Measurements from ENCODE around the gene XYLT1.

XYLT1 gene

DNA sequence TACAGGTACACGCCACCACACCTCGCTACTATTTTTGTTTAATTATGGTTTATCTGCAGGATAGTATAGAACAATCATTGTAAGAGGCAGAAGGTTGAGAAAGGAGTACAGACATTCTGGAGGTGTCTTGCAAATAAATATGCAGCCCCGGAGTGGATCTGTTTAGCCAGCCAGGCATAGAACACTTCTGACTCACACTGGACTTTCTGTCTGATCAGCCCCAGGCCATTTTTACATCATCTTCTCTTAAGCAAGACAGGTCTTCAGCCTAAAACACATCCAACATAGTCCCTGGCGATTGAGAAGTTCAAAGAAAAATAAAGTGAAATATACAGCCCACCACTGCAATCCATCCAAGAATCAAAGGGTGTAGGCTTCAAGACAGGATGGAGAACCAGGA lies 81.4 kb downstream of the XYLT1 start:
- no peaks in the 10 kb centered on the region for H3K9me3 ChIP-seq (ENCODE audit: severe bottlenecking)
- no peaks in the 10 kb centered on the region for H3K36me3 ChIP-seq (ENCODE audit: low read depth)
- DNase-seq (ENCODE audit: low spot score) (no peak), ATAC-seq (ENCODE audit: low read depth) (peak; percentile 88)
- no peak overlapping the region for H3K27ac ChIP-seq (ENCODE audit: poor library complexity, severe bottlenecking)
- TF ChIP-seq, protein P1, sequence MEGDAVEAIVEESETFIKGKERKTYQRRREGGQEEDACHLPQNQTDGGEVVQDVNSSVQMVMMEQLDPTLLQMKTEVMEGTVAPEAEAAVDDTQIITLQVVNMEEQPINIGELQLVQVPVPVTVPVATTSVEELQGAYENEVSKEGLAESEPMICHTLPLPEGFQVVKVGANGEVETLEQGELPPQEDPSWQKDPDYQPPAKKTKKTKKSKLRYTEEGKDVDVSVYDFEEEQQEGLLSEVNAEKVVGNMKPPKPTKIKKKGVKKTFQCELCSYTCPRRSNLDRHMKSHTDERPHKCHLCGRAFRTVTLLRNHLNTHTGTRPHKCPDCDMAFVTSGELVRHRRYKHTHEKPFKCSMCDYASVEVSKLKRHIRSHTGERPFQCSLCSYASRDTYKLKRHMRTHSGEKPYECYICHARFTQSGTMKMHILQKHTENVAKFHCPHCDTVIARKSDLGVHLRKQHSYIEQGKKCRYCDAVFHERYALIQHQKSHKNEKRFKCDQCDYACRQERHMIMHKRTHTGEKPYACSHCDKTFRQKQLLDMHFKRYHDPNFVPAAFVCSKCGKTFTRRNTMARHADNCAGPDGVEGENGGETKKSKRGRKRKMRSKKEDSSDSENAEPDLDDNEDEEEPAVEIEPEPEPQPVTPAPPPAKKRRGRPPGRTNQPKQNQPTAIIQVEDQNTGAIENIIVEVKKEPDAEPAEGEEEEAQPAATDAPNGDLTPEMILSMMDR (IDR thresholded peaks at IDR 0.05; ENCODE audit: poor library complexity, severe bottlenecking), result no peak
- H3K27me3 ChIP-seq (ENCODE audit: insufficient read depth, poor library complexity, severe bottlenecking), result no peaks in the 10 kb centered on the region
- no peak overlapping the region for H3K4me3 ChIP-seq (ENCODE audit: severe bottlenecking)
- peaks cover 4% of the 10 kb centered on the region for H3K4me1 ChIP-seq (ENCODE audit: insufficient read depth, poor library complexity, severe bottlenecking)

GRCh38 chr16:17387256-17387655 lies 83.5 kb downstream of the XYLT1 start:
- ATAC-seq (ENCODE audit: low read depth) (no peak), DNase-seq (ENCODE audit: low spot score) (no peak)
- Histone ChIP-seq H3K27ac (ENCODE audit: poor library complexity, severe bottlenecking) (no peak overlapping the region), H3K9me3 (ENCODE audit: severe bottlenecking) (no peaks in the 10 kb centered on the region), H3K36me3 (ENCODE audit: low read depth) (no peaks in the 10 kb centered on the region), H3K27me3 (ENCODE audit: insufficient read depth, poor library complexity, severe bottlenecking) (no peaks in the 10 kb centered on the region), H3K4me3 (ENCODE audit: severe bottlenecking) (no peak overlapping the region), H3K4me1 (ENCODE audit: insufficient read depth, poor library complexity, severe bottlenecking) (peaks cover 4% of the 10 kb centered on the region)
- TF ChIP-seq, protein P1 (IDR thresholded peaks at IDR 0.05; ENCODE audit: poor library complexity, severe bottlenecking), result no peak

DNA sequence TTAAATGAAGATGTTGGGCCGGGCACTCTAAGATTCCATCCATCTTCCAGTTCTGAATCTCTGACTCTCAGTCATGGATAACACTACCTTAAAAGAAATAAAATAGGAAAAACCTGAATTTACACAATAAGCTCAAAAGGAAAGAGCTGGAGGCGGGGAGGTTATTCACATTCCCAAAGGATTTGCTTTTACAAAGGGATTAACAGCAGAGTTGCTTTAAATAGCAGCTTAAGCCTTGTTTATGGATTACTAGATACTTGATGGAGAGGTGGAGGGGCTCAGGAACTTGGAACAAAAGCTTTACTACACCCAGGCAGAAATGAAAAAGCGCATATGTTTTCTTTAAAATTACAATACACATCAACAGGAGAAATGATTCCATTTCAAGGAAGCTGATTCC lies 84.5 kb downstream of the XYLT1 start:
- TF ChIP-seq, protein P1 (IDR thresholded peaks at IDR 0.05; ENCODE audit: poor library complexity, severe bottlenecking), result no peak
- Histone ChIP-seq H3K4me3 (ENCODE audit: severe bottlenecking) (no peak overlapping the region), H3K9me3 (ENCODE audit: severe bottlenecking) (no peaks in the 10 kb centered on the region), H3K27me3 (ENCODE audit: insufficient read depth, poor library complexity, severe bottlenecking) (no peaks in the 10 kb centered on the region), H3K36me3 (ENCODE audit: low read depth) (no peaks in the 10 kb centered on the region), H3K27ac (ENCODE audit: poor library complexity, severe bottlenecking) (no peak overlapping the region), H3K4me1 (ENCODE audit: insufficient read depth, poor library complexity, severe bottlenecking) (peaks cover 4% of the 10 kb centered on the region)
- ATAC-seq (ENCODE audit: low read depth), result no peak
- DNase-seq (ENCODE audit: low spot score), result no peak

- no peak for DNase-seq (ENCODE audit: low spot score)
- Histone ChIP-seq H3K27me3 (ENCODE audit: insufficient read depth, poor library complexity, severe bottlenecking) (no peaks in the 10 kb centered on the region), H3K4me3 (ENCODE audit: severe bottlenecking) (no peak overlapping the region), H3K27ac (ENCODE audit: poor library complexity, severe bottlenecking) (no peak overlapping the region), H3K36me3 (ENCODE audit: low read depth) (no peaks in the 10 kb centered on the region), H3K4me1 (ENCODE audit: insufficient read depth, poor library complexity, severe bottlenecking) (peaks cover under 1% of the 10 kb centered on the region), H3K9me3 (ENCODE audit: severe bottlenecking) (no peaks in the 10 kb centered on the region)
- no peak for ATAC-seq (ENCODE audit: low read depth)
- TF ChIP-seq, protein P1 (IDR thresholded peaks at IDR 0.05; ENCODE audit: poor library complexity, severe bottlenecking), result no peak
These were observed 86.3 kb downstream of the XYLT1 start for GRCh38 chr16:17384471-17384870.

- no peaks in the 10 kb centered on the region for H3K4me1 ChIP-seq (ENCODE audit: insufficient read depth, poor library complexity, severe bottlenecking)
- H3K36me3 ChIP-seq (ENCODE audit: low read depth), result no peaks in the 10 kb centered on the region
- H3K27ac ChIP-seq (ENCODE audit: poor library complexity, severe bottlenecking), result no peak overlapping the region
- TF ChIP-seq, protein P1 (IDR thresholded peaks at IDR 0.05; ENCODE audit: poor library complexity, severe bottlenecking), result no peak
- no peaks in the 10 kb centered on the region for H3K9me3 ChIP-seq (ENCODE audit: severe bottlenecking)
- DNase-seq (ENCODE audit: low spot score) (no peak), ATAC-seq (ENCODE audit: low read depth) (no peak)
- H3K27me3 ChIP-seq (ENCODE audit: insufficient read depth, poor library complexity, severe bottlenecking), result no peaks in the 10 kb centered on the region
- no peak overlapping the region for H3K4me3 ChIP-seq (ENCODE audit: severe bottlenecking)
These were observed 87.6 kb downstream of the XYLT1 start for GRCh38 chr16:17382949-17383863.
